Right atrium auricular region (tissue), 2 donors: ENCODE measurements around the gene GRIP1. TPM values are rescaled to one million over a fixed set of nuclear protein-coding genes. Genes with fewer than 3 reads are reported as not detected.
A peak's percentile ranks its signal among the peaks of the same experiment; 100 is the strongest.

ENCODE experiments used
- DNase-seq: peaks from one replicate; pipeline ENCODE4 v3.0.0-alpha.2; 2019; ENCODE audit warnings: low spot score
- H3K27ac ChIP-seq, 2 donors: fragments of 200-600 bp; sonication (generic); 1 replicate in 1 of 2; 2 replicates in 1 of 2; pipeline ENCODE4 v1.5.1; 2016 to 2019
- H3K27me3 ChIP-seq, 2 donors: fragments of 200-600 bp; sonication (generic); one replicate each; pipeline versions ENCODE4 v1.5.1 to v1.6.0; 2017 to 2019
- H3K36me3 ChIP-seq: fragments of 200-600 bp; sonication (generic); one replicate; pipeline ENCODE4 v1.5.1; 2016
- H3K4me1 ChIP-seq, 2 donors: fragments of 200-600 bp; sonication (generic); one replicate each; pipeline versions ENCODE4 v1.5.1 to v1.6.0; 2017 to 2019
- H3K4me3 ChIP-seq, 2 donors: fragments of 200-600 bp; sonication (generic); 1 replicate in 1 of 2; 2 replicates in 1 of 2; pipeline ENCODE4 v1.5.1; 2017 to 2019; ENCODE audit warnings: mild to moderate bottlenecking in 1 of 2, moderate library complexity in 1 of 2
- H3K9me3 ChIP-seq, 2 donors: fragments of 200-600 bp; sonication (generic); one replicate each; pipeline ENCODE4 v1.5.1; 2019
- total RNA-seq, 2 donors: library from RNA; depleted of rRNA; stranded (reverse); fragments of >200 nt; gene quantifications; one replicate each; pipeline ENCODE4 v1.1.0, GENCODE V29; 2016
- TF ChIP-seq, protein P1 (sequence below), 2 donors: fragments of 200-600 bp; sonication (generic); IDR thresholded peaks; one replicate each; pipeline ENCODE4 v1.5.1; 2019; ENCODE audit warnings: antibody characterized with exemption in 2 of 2

Gene GRIP1
- total RNA-seq, 2 donors from 2014 or later, result 5.3 to 12.6 TPM

DNA sequence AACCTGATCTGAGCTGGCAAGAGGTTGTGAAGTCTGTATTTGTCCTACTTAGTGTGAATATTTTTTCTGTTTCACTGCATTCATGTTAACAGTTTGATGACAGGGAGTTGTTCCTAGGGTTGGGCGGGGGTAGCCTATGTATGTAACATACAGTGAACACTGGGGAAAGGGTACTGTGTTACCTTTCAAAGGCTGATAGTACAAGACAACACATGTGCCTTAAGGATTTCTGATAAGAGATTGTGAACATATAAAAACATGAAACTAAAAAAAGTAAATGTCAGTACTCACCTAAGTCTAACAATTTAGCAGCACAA is 30.5 kb upstream of the GRIP1 start:
- TF ChIP-seq, protein P1, sequence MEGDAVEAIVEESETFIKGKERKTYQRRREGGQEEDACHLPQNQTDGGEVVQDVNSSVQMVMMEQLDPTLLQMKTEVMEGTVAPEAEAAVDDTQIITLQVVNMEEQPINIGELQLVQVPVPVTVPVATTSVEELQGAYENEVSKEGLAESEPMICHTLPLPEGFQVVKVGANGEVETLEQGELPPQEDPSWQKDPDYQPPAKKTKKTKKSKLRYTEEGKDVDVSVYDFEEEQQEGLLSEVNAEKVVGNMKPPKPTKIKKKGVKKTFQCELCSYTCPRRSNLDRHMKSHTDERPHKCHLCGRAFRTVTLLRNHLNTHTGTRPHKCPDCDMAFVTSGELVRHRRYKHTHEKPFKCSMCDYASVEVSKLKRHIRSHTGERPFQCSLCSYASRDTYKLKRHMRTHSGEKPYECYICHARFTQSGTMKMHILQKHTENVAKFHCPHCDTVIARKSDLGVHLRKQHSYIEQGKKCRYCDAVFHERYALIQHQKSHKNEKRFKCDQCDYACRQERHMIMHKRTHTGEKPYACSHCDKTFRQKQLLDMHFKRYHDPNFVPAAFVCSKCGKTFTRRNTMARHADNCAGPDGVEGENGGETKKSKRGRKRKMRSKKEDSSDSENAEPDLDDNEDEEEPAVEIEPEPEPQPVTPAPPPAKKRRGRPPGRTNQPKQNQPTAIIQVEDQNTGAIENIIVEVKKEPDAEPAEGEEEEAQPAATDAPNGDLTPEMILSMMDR (IDR thresholded peaks at IDR 0.05), result no peak
- H3K9me3 ChIP-seq, result peaks cover 0 to 5% of the 10 kb centered on the region in 2 donors
- DNase-seq, result no peak
- no peaks in the 10 kb centered on the region for H3K27me3 ChIP-seq
- H3K4me3 ChIP-seq, result no peak overlapping the region
- H3K36me3 ChIP-seq, result no peaks in the 10 kb centered on the region
- H3K4me1 ChIP-seq, result no peaks in the 10 kb centered on the region
- H3K27ac ChIP-seq, result no peak overlapping the region

DNA sequence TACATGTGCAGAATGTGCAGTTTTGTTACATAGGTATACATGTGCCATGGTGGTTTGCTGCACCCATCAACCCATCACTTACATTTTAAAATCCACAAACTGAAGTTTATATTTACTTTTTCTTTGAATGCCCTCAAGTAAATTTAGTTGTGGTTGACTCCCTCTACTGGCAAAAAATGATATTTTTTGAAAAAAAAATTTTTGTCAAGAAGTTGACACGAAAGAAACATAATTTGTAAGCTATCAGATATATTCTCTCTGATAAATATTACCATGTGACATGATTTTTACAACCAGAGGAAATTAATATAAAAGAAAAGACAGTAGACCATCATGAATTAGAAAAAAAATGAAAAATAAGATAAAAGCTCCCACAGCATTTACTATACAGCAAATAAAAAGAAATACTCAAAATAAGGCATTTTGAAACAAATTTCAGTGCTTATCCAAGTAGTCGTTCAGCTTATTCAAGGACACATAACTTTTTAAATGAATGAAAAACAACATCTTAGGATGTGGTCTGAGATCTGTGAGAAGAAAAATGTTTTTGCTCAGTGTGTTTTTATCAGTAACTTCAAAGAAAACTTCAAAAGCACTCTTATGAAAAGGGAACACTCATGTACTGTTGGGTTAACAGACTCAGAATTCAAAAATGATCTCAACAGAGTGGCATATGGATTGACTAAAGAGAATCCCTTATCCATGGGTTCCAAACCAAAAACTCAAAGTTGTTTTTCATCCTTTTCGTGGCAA is 30.0 kb upstream of the GRIP1 start:
- no peak for DNase-seq
- no peaks in the 10 kb centered on the region for H3K36me3 ChIP-seq
- TF ChIP-seq, protein P1 (IDR thresholded peaks at IDR 0.05), result peak; percentile 24 to 56

DNA sequence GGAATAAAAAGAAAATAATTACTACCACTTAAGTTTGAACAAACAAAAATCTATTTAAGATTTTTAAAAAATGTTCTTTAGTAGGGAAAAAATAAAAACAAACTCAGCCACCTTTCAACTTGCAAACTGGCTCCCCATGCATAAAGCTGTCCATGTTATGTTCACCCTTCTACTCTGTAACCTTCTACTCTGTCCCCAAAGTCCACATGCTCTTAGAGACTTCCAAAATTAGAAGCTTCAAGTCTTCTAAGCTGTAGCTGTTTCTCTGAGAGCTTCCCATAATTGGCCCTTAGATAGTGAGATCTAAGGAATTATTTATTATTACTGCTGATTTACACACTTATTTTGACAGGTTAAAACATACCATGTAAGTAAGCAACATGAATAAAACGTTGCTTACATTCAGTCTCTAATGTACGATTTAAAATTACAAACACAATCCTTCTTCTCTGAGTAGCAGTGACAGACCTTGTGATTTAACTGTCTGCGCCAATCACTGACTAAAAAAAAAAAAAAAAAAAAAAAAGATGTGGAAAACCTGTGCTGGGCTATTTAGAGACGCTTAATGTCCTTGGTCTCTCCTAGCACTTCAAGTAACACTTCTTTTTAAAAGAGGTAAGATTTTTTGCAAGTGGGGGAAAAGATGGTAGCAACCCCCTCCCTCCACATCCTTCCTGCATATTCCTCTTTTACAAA is 28.3 kb upstream of the GRIP1 start:
- H3K27ac ChIP-seq, result peak overlapping the region; percentile 34 to 39
- no peak for DNase-seq
- TF ChIP-seq, protein P1 (IDR thresholded peaks at IDR 0.05), result no peak
- H3K4me3 ChIP-seq, result no peak overlapping the region
- no peaks in the 10 kb centered on the region for H3K4me1 ChIP-seq
- peaks cover 0 to 5% of the 10 kb centered on the region in 2 donors for H3K9me3 ChIP-seq
- H3K36me3 ChIP-seq, result no peaks in the 10 kb centered on the region
- no peaks in the 10 kb centered on the region for H3K27me3 ChIP-seq

More for the DNA sequence above, 30.0 kb upstream of the GRIP1 start:
- no peak overlapping the region for H3K4me3 ChIP-seq
- H3K27ac ChIP-seq, result no peak overlapping the region
- H3K27me3 ChIP-seq, result no peaks in the 10 kb centered on the region
- H3K9me3 ChIP-seq, result peaks cover 0 to 5% of the 10 kb centered on the region in 2 donors
- no peaks in the 10 kb centered on the region for H3K4me1 ChIP-seq

DNA sequence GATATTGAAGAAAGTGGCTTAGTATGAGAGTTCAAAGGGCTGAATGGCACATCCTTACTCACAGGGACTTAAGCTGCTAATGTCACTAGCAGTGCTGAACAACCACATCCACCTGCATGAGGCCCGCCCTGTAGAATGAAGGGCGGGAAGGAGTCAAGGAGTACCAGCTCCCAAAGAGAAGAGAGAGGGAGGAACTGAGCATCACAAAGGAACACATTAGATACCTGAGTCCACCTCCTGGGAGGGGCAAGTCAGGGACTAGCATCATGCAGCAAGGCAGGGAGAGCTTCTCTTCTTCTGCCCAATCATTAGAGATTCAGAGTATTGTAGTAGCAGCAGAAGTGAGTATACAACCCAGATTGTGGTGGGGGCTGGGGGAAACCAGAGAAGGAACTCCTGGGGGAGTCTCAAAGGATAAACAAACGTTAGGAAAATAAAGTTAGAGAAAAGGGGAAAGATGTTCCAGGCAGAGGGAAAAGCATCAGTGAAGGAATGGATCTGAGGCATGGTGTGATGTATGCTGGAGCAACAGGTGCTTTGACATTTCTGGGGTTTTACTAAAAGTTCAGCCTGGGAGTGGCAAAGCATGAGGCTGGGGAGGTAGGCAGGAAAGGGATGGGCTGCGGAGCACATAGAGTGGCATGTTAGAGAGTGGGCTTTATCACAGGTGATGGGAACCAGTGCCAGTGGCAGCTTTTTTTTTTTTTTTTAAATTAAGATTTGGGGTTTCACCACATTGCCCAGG is 21.0 kb upstream of the GRIP1 start:
- no peaks in the 10 kb centered on the region for H3K36me3 ChIP-seq
- H3K27ac ChIP-seq, result no peak overlapping the region
- no peak overlapping the region for H3K4me3 ChIP-seq
- DNase-seq, result no peak
- H3K4me1 ChIP-seq, result no peaks in the 10 kb centered on the region
- H3K27me3 ChIP-seq, result no peaks in the 10 kb centered on the region
- no peaks in the 10 kb centered on the region for H3K9me3 ChIP-seq
- TF ChIP-seq, protein P1 (IDR thresholded peaks at IDR 0.05), result no peak

DNA sequence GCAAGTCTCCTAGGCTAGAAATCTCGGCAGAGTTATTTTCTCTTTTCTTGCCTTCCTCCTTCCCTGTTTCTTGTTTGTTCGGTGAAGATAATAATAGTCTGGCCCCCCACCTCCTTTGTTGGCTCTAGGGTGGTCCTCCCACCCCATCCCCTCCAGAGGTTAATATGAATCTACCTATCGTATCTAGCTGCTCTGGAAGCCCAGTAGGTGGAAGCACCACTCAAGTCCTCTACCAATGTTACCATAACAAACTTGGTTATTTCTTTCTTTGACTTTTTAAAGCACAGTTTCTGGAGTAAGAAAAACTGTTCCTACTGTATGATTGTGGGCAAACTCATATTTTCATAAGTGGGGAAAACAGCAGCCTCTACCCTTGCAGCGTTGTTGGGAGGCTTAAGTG is 19.7 kb upstream of the GRIP1 start:
- Histone ChIP-seq H3K4me1 (peaks cover 0 to 2% of the 10 kb centered on the region in 2 donors), H3K27ac (no peak overlapping the region), H3K36me3 (no peaks in the 10 kb centered on the region), H3K4me3 (no peak overlapping the region), H3K27me3 (no peaks in the 10 kb centered on the region), H3K9me3 (no peaks in the 10 kb centered on the region)
- TF ChIP-seq, protein P1 (IDR thresholded peaks at IDR 0.05), result no peak
- no peak for DNase-seq
